Gastroesophageal sphincter (tissue), 3 donors: ENCODE measurements around the gene UBR3.
"Not testable (repeated sequence)": the region's sequence is repeated elsewhere in the genome, so short reads cannot be mapped to it uniquely, and the experiment has no call there.

Experiments
- EP300 ChIP-seq: sonication (generic); formaldehyde crosslinking; IDR thresholded peaks from one replicate; pipeline ENCODE4 v1.6.1; 2017; ENCODE audit warnings: antibody characterized with exemption, mild to moderate bottlenecking
- POLR2AphosphoS5 ChIP-seq: sonication (generic); formaldehyde crosslinking; IDR thresholded peaks from one replicate; pipeline ENCODE4 v1.6.1; 2017; ENCODE audit warnings: antibody characterized with exemption
- TF ChIP-seq, protein P1 (sequence below), 4 experiments: fragments of 200-600 bp in 2 of 4; fragments of 450-650 bp in 2 of 4; sonication (generic) in 1 of 4; IDR thresholded peaks; one replicate each; pipeline ENCODE4 v1.5.1; 2017 to 2019; ENCODE audit warnings: antibody characterized with exemption in 4 of 4, mild to moderate bottlenecking in 2 of 4, moderate library complexity in 2 of 4

- not testable (repeated sequence) for TF ChIP-seq POLR2AphosphoS5, EP300
- TF ChIP-seq, protein P1, sequence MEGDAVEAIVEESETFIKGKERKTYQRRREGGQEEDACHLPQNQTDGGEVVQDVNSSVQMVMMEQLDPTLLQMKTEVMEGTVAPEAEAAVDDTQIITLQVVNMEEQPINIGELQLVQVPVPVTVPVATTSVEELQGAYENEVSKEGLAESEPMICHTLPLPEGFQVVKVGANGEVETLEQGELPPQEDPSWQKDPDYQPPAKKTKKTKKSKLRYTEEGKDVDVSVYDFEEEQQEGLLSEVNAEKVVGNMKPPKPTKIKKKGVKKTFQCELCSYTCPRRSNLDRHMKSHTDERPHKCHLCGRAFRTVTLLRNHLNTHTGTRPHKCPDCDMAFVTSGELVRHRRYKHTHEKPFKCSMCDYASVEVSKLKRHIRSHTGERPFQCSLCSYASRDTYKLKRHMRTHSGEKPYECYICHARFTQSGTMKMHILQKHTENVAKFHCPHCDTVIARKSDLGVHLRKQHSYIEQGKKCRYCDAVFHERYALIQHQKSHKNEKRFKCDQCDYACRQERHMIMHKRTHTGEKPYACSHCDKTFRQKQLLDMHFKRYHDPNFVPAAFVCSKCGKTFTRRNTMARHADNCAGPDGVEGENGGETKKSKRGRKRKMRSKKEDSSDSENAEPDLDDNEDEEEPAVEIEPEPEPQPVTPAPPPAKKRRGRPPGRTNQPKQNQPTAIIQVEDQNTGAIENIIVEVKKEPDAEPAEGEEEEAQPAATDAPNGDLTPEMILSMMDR (IDR thresholded peaks at IDR 0.05), result not testable (repeated sequence)
Measured at GRCh38 chr2:170126138-170126728, 299.0 kb downstream of the UBR3 start.
